Measurements from ENCODE around the gene LCE1C. TPM values are rescaled to one million over a fixed set of nuclear protein-coding genes. Genes with fewer than 3 reads are reported as not detected.

LCE1C gene
- total and polyA plus RNA-seq, 2 donors (not counting 3 experiments of a cell fraction or from before 2014, with no cell fraction given), result not detected

- dilution Hi-C loops (cut with MboI; ENCODE audit: extremely low pct_ligation_motif_present, low sequenced_read_pairs) (no loop called here), intact Hi-C loops (cut with micrococcal nuclease) (no loop called here)
- Histone ChIP-seq H3K4me2 (ENCODE audit: insufficient read depth, low read length) (no peak overlapping the region), H3K79me2 (ENCODE audit: control insufficient read depth, insufficient read depth, low read length) (no peaks in the 10 kb centered on the region), H3K4me1 (ENCODE audit: control insufficient read depth, extremely low read depth, insufficient read depth, low read length) (no peaks in the 10 kb centered on the region), H3K4me3 (replicated peaks in 1 of 3; ENCODE audit: insufficient read depth in 1 of 3, low read depth in 1 of 3, low read length in 3 of 3) (no peak overlapping the region), H2AFZ (ENCODE audit: low read depth, low read length) (no peak overlapping the region), H3K27me3 (ENCODE audit: control insufficient read depth in 2 of 2, insufficient read depth in 2 of 2, low read length in 2 of 2) (no peaks in the 10 kb centered on the region), H3K9ac (replicated peaks; ENCODE audit: extremely low read depth, insufficient read depth, low read length) (no peak overlapping the region), H3K36me3 (ENCODE audit: control insufficient read depth in 2 of 2, extremely low read depth in 1 of 2, insufficient read depth in 2 of 2, low read length in 2 of 2) (no peaks in the 10 kb centered on the region), H3K27ac (ENCODE audit: insufficient read depth, low read depth, low read length) (no peak overlapping the region), H4K20me1 (replicated peaks; ENCODE audit: control insufficient read depth, extremely low read depth, insufficient read depth, low read length) (no peaks in the 10 kb centered on the region), H3K9me1 (replicated peaks; ENCODE audit: control insufficient read depth, extremely low read depth, insufficient read depth, low read length) (no peaks in the 10 kb centered on the region), H3K9me3 (replicated peaks; ENCODE audit: control insufficient read depth, insufficient read depth, low read length) (no peaks in the 10 kb centered on the region)
- FAIRE-seq, result no peak
- BruUV-seq (replicated peaks), result no TSS peak
- ChIA-PET POLR2A (no interaction called here), CTCF (no interaction called here)
- TF ChIP-seq JUN (IDR thresholded peaks at IDR 0.05; ENCODE audit: borderline replicate concordance, insufficient read depth, insufficient read length, low read depth) (no peak), POLR2A (IDR thresholded peaks at IDR 0.05; ENCODE audit: low read depth, low read length) (no peak), FOS (IDR thresholded peaks at IDR 0.05; ENCODE audit: borderline replicate concordance, insufficient read depth, low read length) (no peak), POLR2AphosphoS5 (IDR thresholded peaks at IDR 0.05; ENCODE audit: insufficient read depth, low read depth, low read length) (no peak), GATA2 (IDR thresholded peaks at IDR 0.05; ENCODE audit: insufficient read depth, insufficient read length, low read depth, low read length) (no peak), MYC (IDR thresholded peaks at IDR 0.05; ENCODE audit: low read depth, low read length) (no peak), EZH2 (IDR thresholded peaks at IDR 0.05; ENCODE audit: borderline replicate concordance, low read depth, low read length, severe bottlenecking) (no peak), MAX (IDR thresholded peaks at IDR 0.05; ENCODE audit: insufficient read depth, insufficient read length) (no peak)
- TF ChIP-seq, protein P1, sequence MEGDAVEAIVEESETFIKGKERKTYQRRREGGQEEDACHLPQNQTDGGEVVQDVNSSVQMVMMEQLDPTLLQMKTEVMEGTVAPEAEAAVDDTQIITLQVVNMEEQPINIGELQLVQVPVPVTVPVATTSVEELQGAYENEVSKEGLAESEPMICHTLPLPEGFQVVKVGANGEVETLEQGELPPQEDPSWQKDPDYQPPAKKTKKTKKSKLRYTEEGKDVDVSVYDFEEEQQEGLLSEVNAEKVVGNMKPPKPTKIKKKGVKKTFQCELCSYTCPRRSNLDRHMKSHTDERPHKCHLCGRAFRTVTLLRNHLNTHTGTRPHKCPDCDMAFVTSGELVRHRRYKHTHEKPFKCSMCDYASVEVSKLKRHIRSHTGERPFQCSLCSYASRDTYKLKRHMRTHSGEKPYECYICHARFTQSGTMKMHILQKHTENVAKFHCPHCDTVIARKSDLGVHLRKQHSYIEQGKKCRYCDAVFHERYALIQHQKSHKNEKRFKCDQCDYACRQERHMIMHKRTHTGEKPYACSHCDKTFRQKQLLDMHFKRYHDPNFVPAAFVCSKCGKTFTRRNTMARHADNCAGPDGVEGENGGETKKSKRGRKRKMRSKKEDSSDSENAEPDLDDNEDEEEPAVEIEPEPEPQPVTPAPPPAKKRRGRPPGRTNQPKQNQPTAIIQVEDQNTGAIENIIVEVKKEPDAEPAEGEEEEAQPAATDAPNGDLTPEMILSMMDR (IDR thresholded peaks at IDR 0.05; ENCODE audit: extremely low read depth in 1 of 2, insufficient read depth in 1 of 2, low read depth in 1 of 2, low read length in 2 of 2), result no peak
- no peak for DNase-seq (ENCODE audit: low read depth, low spot score)
These were observed 16.8 kb upstream of the LCE1C start for GRCh38 chr1:152823294-152823693.

All from endothelial cell of umbilical vein (primary cell).